Ramos (cell line): ENCODE results near the gene HP1BP3.

Experiments used
- in situ Hi-C: fragments of 300-500 bp; cut with MboI; formaldehyde crosslinking; loops from one replicate; pipeline ENCODE4 v1.14.3; 2022; ENCODE audit warnings: low sequenced_read_pairs; ENCODE audit not compliant: unreplicated experiment

Gene HP1BP3

GRCh38 chr1:20697563-20697962 lies 89.5 kb downstream of the HP1BP3 start:
- in situ Hi-C loops: loop anchor here (5.0 kb wide), 1 partner anchor 495 kb away; no protein-coding TSS in a partner anchor

GRCh38 chr1:20696397-20697333 lies 90.4 kb downstream of the HP1BP3 start:
- in situ Hi-C loops: loop anchor here (5.0 kb wide), 1 partner anchor 496 kb away; no protein-coding TSS in a partner anchor

GRCh38 chr1:20695515-20695914 lies 91.6 kb downstream of the HP1BP3 start:
- in situ Hi-C loops: loop anchor here (5.0 kb wide), 1 partner anchor 497 kb away; no protein-coding TSS in a partner anchor

- in situ Hi-C loops: no loop called here
Observed at GRCh38 chr1:20693623-20694022, 93.5 kb downstream of the HP1BP3 start.
